ENCODE data around the gene RSPH1.

DNA sequence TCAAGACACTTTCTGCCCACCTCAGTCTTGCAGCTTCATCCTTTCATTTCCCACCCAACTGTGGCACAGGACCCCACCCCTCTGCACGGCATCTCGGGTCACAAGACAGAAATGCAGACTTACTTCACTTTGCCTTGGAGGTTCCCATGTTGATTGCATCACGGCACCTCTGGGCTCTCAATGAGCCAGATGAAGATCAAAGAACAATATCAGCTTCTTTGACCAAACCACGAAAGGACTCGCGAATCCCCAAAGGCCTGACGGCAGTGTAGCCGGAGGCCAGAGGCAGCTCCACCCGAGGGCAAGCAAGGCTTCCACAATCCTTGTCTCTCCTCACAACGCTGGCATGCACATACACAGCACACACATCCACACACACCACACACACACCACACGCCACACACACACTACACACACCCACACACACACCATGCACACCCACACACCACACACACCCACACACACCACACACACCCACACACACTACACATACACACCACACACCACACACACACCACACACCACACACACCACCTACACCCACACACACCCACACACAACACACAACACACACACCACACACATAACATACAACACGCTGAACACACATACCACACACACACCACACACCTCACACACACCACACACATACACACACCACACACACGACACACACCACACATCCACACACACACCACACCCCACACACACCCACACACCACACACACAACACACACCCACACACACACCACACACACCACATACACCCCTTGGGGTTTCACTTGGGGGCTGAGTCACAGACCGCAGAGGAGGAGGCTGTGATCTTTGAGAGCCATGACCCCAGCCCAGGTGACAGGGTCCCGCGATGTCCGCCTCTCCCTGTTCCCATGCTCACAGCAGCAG lies 56.5 kb downstream of the RSPH1 start:
- no peak for TF ChIP-seq FOXK2 (IDR thresholded peaks at IDR 0.05)
- TF ChIP-seq BHLHE40 (IDR thresholded peaks at IDR 0.05; ENCODE audit: borderline replicate concordance), result no peak
- TF ChIP-seq LEF1 (IDR thresholded peaks at IDR 0.05; ENCODE audit: borderline replicate concordance), result no peak
- TF ChIP-seq ZNF384 (IDR thresholded peaks at IDR 0.05), result no peak
- TF ChIP-seq NFRKB (IDR thresholded peaks at IDR 0.05), result no peak
- TF ChIP-seq SP1 (IDR thresholded peaks at IDR 0.05), result no peak

Measured in HEK293T (cell line).